GM19035 (cell line): ENCODE results near the gene HOXD11.

Experiments
- ATAC-seq: cut with Tn5 transposase; IDR thresholded peaks from one replicate; pipeline ENCODE4 v1.9.1; 2021; ENCODE audit not compliant: unreplicated experiment

Gene HOXD11

DNA sequence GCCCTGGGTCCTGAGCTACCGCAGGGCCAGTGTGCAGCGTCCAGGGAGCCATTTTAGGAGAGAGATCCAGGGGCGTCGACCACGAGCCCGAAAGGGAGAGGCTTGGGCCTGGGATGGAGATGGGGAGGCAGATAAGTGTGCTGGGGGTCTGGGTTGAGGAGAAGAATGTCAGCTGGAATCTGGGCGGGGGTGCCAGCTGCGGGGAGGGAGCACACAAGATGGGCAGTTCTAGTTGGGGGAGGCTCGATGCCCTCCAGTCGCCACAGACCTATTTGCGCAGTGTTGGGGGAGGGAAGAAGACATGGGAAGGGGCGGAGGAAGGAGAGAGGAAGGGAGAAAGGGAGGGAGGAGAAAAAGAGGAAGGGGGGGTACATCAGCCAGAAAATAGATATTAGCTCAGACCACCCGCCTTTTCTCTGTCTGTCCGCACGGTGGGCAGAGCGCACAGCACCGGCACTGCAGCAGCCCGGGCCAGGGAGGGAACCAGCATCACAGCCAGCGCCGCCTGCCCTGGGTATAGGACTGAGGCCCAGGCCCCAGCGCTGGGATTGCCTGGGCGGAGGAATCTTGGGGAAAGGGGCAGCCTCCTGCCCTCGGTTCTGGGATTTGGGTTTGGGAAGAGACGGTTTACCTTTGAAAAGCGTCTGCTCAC is 1.9 kb upstream of the HOXD11 start:
- ATAC-seq = no peak

DNA sequence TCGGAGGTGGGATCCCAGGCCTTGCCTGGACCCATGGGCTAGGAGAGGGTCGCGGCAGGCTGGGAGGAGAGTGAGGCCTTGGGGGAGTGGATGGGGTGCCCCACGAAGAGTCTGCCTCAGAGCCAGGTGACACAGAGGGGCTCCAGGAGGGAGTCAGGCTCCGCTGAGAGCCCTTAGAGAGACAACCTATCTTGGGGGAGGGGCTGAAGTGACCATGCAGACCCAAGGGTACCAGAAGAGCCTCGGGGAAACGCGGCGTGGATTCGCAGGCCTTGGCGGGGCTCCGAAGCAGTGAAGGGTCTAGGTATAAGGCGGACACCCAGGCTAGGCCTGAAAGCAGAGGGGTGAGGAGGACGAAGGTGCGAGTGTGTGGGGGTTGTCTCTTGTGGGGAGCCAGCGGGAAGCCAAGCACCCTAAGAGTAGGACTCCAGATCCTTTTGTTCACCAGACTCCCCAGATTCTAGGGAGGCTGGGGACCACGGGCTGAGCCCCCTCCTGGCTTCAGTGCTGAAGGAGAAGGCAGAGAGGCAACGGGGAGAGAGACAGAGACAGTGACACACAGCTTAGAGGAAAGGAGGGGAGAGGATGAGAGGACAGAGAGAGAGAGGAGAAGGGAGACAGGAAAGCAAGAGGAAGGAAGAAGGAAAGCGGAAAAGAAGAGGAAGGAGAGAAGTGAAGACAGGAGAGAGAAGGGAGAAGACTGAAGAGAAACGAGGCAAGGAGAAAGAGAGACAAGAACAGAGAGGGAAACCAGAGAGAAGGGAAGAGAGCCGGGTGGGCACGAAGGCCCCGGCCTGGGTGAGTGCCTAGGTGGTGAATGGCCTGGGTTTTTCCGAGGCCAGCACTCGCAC is 1.1 kb upstream of the HOXD11 start:
- ATAC-seq = no peak

DNA sequence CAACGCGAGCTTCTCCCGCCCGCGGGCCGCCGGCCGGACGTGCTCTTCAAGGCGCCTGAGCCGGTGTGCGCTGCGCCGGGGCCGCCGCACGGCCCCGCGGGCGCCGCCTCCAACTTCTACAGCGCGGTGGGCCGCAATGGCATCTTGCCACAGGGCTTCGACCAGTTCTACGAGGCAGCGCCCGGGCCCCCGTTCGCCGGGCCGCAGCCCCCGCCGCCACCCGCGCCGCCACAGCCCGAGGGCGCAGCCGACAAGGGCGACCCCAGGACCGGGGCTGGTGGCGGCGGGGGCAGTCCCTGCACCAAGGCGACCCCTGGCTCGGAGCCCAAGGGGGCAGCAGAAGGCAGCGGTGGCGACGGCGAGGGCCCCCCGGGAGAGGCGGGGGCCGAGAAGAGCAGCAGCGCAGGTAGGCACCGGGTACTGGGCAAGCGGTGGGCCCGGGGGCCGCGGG is 676 bp downstream of the HOXD11 start:
- no peak for ATAC-seq

DNA sequence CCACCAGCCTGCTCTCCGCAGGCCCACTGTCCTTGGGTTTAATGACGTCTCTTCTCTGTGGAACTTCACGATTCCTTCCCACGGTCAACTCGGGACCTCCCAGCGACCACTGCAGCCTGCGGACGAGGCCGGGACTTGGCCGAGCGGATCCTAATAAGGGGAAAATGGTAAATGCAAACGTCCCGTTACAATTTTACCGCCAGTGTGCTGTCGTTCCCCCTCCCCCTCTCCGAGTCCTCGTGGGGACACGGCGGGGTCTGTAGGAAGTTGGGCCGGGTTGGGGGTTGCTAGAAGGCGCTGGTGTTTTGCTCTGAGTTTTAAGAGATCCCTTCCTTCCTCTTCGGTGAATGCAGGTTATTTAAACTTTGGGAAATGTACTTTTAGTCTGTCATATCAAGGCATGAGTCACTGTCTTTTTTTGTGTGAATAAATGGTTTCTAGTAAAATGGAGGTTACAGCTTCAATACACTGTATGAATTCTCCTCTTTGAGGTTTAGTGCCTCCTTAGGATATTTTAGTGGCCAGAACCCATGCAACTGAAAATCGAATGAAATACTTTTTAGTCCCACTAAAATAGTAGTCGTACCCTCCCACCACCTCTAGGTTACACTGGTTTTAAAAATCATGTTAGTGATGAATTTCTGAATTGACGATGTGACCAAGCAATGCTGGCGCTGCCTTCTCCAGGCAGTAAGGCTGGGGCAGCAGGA is 2.3 kb downstream of the HOXD11 start:
- no peak for ATAC-seq

DNA sequence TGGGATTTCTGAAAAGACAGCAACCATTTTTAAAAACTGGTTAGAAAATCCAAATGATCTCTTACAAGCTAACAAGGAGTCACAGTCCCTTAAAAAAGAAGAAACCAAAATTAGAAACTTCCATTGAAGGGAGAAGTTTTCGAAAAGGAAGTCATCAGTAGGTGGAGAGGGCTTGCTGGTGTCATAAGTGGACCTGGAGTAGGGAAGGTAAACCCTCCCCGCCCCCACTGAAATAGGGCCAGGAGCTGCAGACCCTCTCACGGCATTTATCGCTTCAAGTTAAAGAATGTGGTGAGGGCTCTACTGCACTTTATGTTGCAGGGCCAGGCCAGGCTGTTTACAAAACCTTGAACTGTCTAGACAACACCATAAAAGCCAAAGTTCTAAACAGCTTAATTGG is 2.9 kb downstream of the HOXD11 start:
- no peak for ATAC-seq

DNA sequence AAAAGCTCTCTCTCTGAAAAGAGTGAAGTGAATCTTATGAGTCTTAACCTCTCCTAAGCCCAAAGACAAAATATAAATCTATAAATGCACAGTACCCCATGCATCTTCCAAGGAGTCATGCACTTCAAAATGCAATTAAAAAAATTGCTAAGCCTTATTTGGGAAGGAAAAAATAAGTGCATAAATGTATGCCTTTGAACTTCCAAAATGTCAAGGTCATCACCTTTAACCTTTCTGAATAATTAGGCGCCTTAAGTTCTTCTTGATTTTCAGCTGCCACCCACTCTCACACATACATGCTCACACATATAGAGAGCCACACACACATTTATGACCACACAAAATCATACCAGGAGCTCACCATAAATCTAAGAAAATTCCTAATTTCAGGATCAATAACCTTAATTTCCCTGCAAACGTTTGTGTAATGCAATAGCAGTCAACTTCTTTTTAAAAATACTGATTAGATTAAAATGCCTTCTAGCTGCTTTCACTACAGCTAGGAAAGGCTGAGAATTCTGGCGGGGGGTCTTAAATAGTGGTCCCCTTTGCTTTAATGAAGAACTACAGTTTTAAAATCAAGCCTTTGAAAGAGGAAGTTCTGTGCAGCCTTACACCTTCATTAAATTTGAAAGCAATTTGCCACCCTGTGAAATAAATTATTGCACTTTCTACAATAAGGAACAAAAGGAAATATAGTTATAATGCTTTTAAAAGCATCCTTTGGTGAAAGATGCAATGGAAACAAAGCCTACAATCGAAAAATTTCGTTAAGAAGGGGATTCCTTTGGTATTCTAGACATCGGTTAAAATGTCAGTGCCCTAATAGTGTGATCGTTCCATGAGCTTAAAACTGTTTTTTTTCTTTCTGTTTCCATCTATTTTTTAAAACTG is 3.6 kb downstream of the HOXD11 start:
- no peak for ATAC-seq

DNA sequence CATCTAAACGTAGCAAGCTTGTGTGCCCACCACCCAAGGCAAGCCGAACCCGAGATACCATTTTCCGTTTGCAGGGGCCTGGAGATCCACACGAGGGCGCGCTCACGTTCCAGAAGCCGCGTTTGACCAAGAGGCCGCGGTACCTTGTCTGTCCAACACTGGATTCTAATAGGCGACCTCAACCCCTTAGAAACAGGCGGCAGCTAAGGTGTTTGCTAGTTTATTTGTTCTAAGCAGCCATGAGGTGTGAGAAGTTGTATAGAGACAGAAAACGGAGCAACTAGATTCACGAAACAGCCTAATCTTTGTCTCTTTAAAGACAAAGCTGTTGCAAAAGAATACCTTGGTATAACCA is 4.2 kb downstream of the HOXD11 start:
- no peak for ATAC-seq

DNA sequence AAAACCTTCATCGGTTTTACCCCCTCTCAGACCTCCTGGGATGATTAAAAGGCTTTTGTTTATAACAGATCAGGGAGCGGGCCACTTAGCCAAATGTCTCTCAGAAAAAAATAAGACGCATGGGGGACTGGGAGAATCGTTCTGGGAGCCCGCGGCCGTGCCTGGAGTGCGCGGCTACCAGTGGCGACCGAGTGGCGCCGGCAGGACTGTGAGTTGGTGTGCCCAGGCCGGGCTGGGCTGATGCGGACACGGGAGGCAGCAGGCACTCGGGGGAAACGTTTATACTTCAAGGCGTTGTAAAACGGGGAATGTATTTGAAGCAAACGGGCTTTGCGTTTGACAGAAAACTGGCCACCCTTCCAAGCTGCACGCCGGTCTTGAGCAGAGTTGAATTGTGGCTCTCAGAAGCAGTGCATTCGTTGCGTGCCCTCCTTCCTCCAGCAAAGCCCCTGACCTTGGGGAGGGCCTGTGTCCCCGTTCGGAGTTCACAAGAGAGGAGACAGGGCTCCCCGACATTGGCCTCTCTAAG is 4.8 kb downstream of the HOXD11 start:
- no peak for ATAC-seq

DNA sequence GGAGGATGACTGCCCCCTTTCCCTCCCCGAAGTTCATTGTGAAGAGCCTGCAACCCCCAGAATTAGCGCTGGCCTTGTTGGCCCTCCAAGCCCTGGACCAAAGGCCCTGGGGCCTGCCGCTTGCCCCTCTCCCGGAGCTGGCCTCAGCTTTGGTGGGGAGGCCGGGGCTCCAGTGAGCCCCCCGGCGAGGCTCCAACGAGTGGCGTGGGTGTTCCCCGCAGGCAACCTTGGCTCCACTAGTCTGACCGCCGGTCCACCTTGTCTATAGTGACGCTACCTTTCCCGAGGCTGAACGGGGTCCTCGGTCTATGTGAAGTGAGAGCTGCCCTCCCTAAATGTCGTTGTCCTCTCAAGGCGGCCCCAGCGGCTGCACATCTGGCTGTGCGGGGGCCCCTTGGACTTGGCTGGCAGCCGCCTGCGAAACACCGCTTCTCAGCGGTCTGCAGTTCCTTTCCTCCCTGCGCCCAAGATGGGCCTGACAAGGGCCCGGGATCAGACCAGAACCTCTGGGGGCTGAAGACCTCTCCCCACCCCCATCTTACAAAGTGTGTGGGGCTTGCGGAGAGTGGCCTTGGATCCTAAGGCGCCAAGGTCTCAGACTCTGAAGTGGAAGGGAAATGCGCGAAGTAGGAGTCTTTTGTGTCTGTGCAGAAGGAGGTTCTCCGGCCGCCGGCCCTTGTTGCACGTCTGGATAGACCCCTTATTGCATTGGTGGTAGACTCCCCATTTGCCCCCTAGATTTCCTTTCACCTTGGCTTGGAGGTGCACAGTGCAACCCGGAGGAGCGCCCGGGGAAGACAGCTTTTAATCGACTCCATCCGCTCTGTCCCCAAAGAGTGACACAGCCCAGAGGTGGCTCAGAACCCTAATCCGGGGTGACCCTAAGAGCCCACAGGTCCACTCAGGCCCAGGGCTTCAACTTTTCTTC is 5.6 kb downstream of the HOXD11 start:
- ATAC-seq = no peak

DNA sequence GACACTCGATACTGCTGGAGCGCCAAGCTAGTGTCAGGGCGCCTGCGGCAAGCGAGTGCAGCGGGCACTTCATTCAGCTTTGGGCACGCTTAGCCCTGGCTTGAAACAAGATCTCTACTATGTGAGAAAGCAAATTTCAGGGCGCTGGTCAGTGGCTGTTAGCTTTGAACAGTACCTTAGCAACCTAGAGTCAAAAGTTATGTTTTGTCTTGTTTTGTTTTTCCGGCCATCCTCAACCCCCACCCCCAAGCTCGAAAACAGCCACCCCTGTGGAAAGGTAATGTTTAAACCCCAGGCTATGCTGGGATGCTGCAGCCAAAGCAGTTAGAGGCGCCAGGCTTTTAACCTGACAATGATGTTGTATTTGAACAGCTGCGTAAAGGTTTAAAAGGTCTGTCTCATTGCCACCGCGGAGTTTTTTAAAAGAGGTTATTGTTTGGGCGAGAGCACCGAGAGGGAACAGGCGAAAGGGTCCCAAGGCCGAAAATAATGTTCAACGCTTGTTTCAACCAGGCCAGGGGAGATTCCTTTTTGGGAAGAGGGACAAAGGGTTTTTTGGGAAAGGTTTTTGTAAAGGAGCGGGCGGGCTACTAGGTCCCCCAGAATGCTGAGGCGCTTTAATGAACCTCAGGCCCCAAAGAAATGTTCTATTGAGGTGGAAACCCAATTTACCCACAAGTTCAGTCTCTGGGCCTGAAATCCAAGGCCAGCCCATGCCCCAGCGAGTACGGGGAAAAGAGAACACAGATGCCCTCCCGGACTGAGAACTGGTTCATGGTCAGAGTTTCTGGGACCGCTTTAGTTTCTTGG is 7.2 kb downstream of the HOXD11 start:
- no peak for ATAC-seq

DNA sequence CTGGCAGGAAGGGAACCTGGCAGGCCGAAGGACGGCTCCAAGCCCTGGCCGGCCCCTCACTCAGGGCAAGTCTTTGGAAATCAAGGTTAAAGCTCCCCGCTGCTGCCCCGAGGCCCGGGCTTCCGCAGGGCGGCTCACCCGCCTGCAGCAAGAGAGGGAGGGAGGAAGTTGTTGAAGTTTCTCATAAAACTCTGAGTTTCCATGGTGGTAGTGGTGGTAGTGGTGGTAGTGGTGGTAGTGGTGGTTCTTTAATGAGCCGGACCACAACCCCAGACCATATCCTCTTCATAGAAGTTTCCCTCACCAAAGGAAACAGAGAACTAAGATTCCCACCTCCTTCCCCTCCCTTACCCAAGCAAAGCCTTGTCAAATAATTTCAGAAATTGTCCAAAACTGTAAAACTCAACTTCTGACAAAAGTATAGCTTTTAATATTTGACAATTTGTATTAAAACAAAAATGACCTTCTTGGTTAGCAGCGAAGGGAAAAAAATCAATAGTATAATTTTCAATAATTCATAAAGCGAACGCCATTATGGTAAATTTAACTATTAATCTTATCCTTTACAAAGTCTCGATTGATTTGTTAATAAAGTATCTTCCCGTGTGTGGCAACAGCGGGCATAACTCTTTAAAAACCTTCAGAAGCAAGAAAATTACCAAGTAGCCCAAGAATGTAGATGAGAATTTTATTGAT is 8.0 kb downstream of the HOXD11 start:
- no peak for ATAC-seq

DNA sequence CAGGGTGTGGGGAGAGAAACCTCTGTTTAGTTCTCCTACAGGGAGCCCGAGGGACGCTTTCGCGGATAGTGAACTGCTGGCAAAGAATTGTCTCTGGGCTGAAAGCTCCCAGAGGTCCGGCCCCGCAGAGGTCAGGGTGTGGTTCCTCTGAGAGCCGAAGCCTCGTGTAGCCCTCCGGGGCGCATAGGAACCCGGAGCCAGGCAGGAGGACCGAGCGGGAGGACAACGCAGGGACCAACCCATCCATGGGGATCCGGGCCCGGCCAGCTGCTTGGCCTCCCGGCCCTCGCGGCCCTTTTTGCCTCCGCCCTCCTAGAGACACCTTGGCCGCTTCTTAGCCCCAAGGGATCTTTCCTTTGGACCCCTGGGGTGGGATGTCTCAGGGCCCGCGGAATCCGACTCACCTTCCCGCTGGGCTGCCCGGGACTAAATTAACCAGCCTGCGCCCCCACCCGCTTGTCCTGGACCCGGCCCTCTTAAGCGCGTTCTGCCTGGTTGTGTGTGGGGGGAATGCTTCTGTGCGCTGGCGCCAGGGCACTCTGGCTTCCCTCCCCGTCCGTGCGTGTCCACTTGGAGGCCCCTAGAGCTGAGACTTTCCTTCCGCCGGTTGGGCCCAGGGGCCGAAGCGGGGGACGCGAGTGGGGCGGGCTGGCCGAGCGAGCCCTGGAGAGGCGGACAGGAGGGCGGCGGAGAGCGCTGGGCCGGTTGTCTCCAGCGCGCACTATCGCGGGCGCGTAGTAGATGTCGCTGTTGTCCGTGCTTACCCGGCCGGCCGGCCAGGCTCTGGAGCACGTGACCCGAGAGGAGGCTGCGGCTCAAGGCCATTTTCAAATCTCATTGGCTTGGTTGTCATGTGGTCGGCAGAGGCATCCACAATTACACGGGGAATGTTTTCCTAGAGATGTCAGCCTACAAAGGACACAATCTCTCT is 9.1 kb downstream of the HOXD11 start, which contains the start of gene HOXD10:
Gene HOXD10, plus strand, starts transcription at position 896 of the 931 bp plus-strand sequence. CDS start 56 bp downstream, outside the sequence.
- no peak for ATAC-seq

DNA sequence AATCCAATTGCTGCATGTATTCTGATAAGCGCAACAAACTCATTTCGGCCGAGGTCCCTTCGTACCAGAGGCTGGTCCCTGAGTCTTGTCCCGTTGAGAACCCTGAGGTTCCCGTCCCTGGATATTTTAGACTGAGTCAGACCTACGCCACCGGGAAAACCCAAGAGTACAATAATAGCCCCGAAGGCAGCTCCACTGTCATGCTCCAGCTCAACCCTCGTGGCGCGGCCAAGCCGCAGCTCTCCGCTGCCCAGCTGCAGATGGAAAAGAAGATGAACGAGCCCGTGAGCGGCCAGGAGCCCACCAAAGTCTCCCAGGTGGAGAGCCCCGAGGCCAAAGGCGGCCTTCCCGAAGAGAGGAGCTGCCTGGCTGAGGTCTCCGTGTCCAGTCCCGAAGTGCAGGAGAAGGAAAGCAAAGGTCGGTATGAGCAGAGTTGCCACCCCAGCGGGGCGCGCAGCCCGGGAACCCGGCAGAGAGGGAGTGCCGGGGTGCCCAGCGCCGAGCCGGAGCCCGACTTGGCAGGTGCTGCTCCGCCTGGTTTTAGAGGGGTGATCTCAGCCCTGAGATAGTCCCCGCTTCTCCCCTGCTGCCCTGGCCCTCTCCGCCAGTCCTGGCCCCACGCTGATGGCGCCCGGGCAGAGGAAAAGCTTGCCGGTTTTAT is 10.2 kb downstream of the HOXD11 start:
- no peak for ATAC-seq

DNA sequence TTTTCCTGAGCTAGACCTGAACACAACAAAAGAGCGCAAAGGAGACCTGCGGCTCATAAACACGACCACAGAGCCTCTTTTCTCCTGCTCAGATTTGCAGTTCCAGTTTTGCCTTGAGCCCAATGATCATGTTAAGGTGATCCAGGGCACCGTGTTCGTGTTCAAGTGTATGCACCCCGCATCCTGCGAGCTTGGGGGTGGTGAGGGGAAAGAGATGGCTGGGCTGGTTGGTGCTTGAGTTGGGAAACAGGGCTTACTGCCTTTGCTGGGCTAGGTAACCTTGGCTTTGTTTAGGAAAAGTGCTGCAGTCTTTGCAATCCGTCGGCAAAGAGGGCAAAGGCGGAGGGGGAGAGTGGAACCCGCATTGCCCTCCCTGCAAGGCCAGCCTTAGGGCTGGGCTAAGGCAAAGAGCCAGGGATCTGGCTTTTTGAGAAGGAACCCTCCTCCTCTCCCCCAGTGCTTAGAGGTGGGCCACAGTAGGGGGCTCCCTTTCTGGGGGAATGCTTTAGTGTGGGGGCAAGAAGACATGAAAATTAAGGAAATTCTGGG is 10.8 kb downstream of the HOXD11 start:
- no peak for ATAC-seq

DNA sequence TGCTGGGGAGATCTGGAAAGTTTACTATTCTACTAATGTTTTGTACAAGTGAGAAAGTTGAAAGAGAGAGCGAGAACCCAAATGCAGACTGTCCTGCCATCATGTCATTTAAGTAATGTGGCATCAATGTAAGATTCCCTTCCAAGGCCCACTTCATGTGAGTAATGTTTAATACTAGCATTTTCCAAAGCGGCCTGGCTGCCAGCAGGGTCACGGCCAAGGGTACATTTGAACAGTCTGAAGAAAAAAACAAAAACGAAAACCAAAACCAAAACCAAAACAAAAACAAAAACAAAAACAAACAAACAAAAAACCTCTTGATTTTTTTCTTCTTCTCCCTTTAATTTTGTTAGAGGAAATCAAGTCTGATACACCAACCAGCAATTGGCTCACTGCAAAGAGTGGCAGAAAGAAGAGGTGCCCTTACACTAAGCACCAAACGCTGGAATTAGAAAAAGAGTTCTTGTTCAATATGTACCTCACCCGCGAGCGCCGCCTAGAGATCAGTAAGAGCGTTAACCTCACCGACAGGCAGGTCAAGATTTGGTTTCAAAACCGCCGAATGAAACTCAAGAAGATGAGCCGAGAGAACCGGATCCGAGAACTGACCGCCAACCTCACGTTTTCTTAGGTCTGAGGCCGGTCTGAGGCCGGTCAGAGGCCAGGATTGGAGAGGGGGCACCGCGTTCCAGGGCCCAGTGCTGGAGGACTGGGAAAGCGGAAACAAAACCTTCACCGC is 11.7 kb downstream of the HOXD11 start:
- no peak for ATAC-seq
